Measurements from ENCODE around the gene EPG5. TPM values are rescaled to one million over a fixed set of nuclear protein-coding genes. Genes with fewer than 3 reads are reported as not detected.

Gene EPG5
- total RNA-seq, 1 donor from 2014 or later: 18.2 TPM

DNA sequence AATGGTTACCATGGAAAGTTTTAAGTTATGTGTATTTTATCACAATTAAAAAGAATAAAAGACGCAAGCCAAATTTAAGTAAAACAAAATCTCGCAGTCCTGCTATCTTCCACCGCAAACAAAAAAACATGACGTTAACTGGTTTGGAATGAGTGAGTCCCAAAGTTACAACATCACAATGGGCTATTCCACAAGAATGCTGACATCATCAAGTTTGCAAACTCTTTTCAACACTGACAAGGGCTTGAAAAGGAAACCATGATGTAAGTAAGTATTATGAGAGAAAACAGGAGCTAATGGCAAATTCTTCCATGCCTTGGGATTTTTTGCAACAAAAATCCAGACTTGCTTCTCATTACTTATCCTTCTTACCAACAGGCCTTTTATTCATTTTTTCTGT lies 110.6 kb downstream of the EPG5 start:
- intact Hi-C loops (cut with micrococcal nuclease): no loop called here
- Histone ChIP-seq H3K9me3 (replicated peaks) (no peaks in the 10 kb centered on the region), H3K27me3 (ENCODE audit: low read depth) (no peaks in the 10 kb centered on the region), H3K27ac (replicated peaks) (no peak overlapping the region), H3K4me1 (peaks cover 4% of the 10 kb centered on the region), H3K4me3 (no peak overlapping the region), H3K36me3 (peaks cover 86% of the 10 kb centered on the region)
- TF ChIP-seq CTCF (IDR thresholded peaks at IDR 0.05; ENCODE audit: borderline replicate concordance): no peak
- DNase-seq: no peak

- intact Hi-C loops (cut with micrococcal nuclease): no loop called here
- peaks cover 88% of the 10 kb centered on the region for H3K36me3 ChIP-seq
- peaks cover 7% of the 10 kb centered on the region for H3K4me1 ChIP-seq
Measured at GRCh38 chr18:45854036-45854586, 113.0 kb downstream of the EPG5 start.

GRCh38 chr18:45852631-45853030 lies 114.5 kb downstream of the EPG5 start:
- intact Hi-C loops (cut with micrococcal nuclease): no loop called here
- H3K9me3 ChIP-seq (replicated peaks): no peaks in the 10 kb centered on the region
- no peak for TF ChIP-seq CTCF (IDR thresholded peaks at IDR 0.05; ENCODE audit: borderline replicate concordance)
- H3K36me3 ChIP-seq: peaks cover 74% of the 10 kb centered on the region
- no peak overlapping the region for H3K4me3 ChIP-seq
- H3K27ac ChIP-seq (replicated peaks): no peak overlapping the region
- no peak for DNase-seq
- no peaks in the 10 kb centered on the region for H3K27me3 ChIP-seq (ENCODE audit: low read depth)
- H3K4me1 ChIP-seq: peaks cover 7% of the 10 kb centered on the region

More at GRCh38 chr18:45854036-45854586, 113.0 kb downstream of the EPG5 start:
- H3K27me3 ChIP-seq (ENCODE audit: low read depth): no peaks in the 10 kb centered on the region
- no peak for DNase-seq
- no peak overlapping the region for H3K4me3 ChIP-seq
- no peak for TF ChIP-seq CTCF (IDR thresholded peaks at IDR 0.05; ENCODE audit: borderline replicate concordance)
- no peak overlapping the region for H3K27ac ChIP-seq (replicated peaks)
- H3K9me3 ChIP-seq (replicated peaks): no peaks in the 10 kb centered on the region

DNA sequence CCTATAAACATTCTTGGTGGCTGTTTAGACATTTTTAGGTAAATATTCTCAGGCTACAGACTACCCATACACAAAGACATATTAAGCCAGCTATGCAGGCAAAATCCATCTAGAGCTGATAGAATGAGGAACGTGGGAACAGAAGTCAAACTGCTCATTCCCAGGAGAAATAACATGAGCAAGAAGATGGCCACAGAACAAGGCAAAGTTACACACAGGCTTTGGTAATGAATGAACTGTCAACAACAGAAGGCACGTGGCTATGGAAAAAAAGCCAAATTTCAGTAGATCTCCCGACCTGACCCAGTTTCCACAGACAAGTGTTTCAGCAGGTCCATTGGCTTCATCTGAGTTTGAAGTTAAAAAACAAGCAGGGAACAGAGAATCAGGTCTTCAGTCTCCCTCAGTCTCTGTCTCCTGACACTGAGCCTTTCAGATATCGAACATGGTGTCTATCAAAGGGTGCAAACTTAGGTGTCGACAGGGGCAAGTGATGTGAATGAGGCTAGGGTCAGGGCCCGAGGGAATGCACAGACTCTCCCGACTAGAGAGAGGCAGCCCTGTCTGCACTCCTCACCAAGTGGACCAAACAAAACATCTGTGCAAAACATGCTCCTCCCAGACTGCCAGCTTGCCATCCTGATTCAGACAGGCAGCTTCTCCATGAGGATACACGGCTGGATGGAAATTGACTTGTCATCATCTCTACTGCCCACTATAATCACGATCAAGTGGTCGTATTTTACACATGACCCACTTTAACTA lies 115.8 kb downstream of the EPG5 start:
- peaks cover 61% of the 10 kb centered on the region for H3K36me3 ChIP-seq
- no peak for TF ChIP-seq CTCF (IDR thresholded peaks at IDR 0.05; ENCODE audit: borderline replicate concordance)
- H3K4me3 ChIP-seq: no peak overlapping the region
- H3K27me3 ChIP-seq (ENCODE audit: low read depth): no peaks in the 10 kb centered on the region
- no peak for DNase-seq
- no peaks in the 10 kb centered on the region for H3K9me3 ChIP-seq (replicated peaks)
- intact Hi-C loops (cut with micrococcal nuclease): no loop called here
- peaks cover 7% of the 10 kb centered on the region for H3K4me1 ChIP-seq
- H3K27ac ChIP-seq (replicated peaks): no peak overlapping the region

DNA sequence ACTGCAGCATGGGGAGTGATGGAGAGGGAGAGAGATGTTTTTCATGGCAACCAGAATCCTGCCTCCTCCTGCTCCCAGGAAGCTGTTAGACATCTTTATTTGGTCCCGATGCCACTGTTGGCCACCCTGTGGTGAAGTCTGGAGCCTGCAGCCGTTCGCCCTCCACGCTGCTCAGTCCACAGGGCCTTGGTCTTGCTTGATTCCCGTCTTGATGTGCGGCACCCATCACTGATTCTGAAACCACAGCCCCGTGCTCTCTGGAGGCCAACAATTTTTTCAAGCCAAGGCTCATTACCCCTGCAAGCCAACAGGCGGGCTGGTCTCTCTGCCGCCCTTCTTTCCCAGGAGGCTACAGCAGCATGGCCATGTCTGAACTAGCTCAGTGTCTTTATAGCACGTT lies 117.1 kb downstream of the EPG5 start:
- DNase-seq: no peak
- H3K36me3 ChIP-seq: peaks cover 48% of the 10 kb centered on the region

More for the DNA sequence above, 117.1 kb downstream of the EPG5 start:
- intact Hi-C loops (cut with micrococcal nuclease): no loop called here
- H3K27me3 ChIP-seq (ENCODE audit: low read depth): no peaks in the 10 kb centered on the region
- H3K27ac ChIP-seq (replicated peaks): no peak overlapping the region
- peak; percentile 33 for TF ChIP-seq CTCF (IDR thresholded peaks at IDR 0.05; ENCODE audit: borderline replicate concordance)
- peaks cover 7% of the 10 kb centered on the region for H3K4me1 ChIP-seq
- no peaks in the 10 kb centered on the region for H3K9me3 ChIP-seq (replicated peaks)
- no peak overlapping the region for H3K4me3 ChIP-seq

Data from left ventricle myocardium inferior (tissue), 1 donor.